Epithelial cell of esophagus (primary cell): ENCODE results near the gene AMOTL2.

Source experiments
- DNase-seq: peaks from one replicate; pipeline ENCODE4 v3.0.0; 2010; ENCODE audit warnings: low read depth
- H3K4me3 ChIP-seq: 2 replicates; pipeline ENCODE4 v1.5.1; 2011; ENCODE audit warnings: mild to moderate bottlenecking, low read length, control low read depth
- TF ChIP-seq, protein P1 (sequence below): IDR thresholded peaks from 2 replicates; pipeline ENCODE4 v1.5.1; 2011; ENCODE audit warnings: low read depth, mild to moderate bottlenecking, low read length, control low read depth, inconsistent platforms; ENCODE audit not compliant: insufficient read depth; ENCODE audit errors: missing control alignments

Gene AMOTL2

DNA sequence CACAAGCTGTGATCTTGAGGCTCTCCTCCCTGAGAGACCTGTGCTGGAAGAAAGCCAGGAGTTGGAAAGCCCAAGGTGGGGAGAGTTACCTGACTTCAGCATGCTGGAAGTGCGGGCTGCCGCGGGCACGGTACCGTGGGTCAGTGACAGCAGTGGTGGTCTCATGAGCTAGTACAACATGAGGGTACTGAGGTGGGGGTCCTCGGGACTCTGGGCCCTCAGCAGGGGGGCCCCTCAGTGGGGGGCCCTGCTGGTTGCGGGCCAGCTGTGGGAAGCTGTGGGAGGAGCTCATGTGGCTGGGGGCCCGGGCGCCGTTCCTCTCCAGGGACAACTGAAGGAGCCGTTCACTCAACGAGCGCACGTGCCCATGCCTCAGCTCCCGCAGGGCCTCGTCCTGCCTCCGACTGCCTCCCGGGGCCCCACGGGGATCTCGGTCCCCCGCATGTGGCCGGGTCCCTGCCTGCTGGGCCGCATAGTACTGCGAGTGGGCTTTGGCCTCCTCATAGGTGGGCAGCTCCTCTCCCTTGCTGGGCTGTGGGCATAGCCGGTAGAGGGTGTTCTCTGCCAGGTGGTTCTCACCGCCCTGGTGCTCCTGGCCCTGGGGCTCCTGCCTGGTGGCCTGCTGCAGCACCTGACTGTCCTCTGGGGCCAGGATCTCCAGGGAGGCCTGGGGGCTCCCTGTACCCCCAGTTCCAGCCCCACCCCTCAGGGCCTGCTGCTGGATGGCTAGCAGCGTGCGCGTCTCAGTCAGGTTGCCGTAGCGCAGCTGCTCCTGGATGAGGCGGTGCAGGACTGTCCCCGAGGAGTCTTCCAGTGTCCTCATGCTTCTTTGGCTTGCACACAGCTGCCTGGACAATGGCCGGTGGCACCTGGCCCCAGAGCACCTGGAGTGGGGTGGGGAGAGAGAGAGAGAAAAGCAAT, 3.4 kb downstream of the AMOTL2 start:
- H3K4me3 ChIP-seq, result no peak overlapping the region
- TF ChIP-seq, protein P1, sequence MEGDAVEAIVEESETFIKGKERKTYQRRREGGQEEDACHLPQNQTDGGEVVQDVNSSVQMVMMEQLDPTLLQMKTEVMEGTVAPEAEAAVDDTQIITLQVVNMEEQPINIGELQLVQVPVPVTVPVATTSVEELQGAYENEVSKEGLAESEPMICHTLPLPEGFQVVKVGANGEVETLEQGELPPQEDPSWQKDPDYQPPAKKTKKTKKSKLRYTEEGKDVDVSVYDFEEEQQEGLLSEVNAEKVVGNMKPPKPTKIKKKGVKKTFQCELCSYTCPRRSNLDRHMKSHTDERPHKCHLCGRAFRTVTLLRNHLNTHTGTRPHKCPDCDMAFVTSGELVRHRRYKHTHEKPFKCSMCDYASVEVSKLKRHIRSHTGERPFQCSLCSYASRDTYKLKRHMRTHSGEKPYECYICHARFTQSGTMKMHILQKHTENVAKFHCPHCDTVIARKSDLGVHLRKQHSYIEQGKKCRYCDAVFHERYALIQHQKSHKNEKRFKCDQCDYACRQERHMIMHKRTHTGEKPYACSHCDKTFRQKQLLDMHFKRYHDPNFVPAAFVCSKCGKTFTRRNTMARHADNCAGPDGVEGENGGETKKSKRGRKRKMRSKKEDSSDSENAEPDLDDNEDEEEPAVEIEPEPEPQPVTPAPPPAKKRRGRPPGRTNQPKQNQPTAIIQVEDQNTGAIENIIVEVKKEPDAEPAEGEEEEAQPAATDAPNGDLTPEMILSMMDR, result no peak
- no peak for DNase-seq

DNA sequence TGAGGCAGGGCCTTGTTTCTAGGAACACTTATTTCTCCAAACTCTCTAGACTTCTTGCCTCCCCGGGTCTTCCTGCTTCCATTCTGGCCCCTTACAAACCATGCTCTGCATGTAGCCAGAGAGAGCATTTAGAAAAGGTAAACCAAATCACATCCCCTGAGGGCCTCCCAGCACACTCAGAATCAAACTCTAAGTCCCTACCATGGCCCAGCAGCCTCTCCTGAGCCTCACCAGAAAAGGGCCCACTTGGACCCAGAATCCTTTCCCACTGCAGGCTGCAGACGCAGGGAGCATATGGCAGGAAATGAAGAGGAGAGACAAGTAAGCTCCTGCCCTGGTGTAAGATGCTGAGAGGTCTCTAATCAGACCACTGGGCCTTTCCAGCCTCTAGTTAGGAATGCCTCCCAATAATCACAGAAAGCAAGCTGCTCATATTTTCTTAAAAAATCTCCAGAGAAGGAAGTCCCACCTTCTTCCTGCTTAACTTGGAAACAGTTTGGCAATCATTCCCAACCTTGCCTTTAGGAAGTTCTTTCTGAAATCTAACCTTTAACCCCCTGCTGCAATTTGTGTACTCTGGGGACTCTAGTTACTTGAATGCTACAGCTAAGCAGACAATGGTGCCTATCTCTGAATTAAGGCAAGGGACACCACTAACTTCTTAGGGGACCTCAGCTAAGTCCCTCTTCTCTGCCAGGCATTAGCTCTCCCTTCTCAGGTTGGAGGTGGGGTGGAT, 4.2 kb downstream of the AMOTL2 start:
- TF ChIP-seq, protein P1, result no peak
- DNase-seq, result no peak
- no peak overlapping the region for H3K4me3 ChIP-seq

DNA sequence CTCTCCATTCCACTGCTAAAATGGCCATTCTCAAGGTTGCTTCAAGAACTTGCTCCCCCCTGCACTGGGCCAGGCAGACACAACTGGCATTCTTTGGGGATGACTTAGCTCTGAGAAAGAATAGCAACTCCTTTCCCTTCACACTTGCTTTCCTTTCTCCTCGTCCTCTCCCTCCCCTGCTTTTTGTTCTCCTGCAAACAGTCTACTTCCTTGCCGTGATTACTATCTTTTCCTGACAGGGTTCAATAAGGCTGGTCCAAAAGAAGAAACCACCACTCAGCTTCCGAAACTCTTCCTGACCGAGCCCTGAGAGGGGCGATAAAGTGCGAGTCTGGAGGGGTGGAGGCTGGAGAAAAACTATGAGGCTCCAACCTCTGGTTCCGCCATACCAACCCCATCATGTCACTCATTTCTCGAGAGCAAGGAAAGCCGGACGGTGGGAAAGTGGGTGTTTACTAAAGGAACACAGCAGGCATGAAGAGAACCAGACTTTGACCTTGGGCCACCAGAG, 5.0 kb downstream of the AMOTL2 start:
- TF ChIP-seq, protein P1, result no peak
- no peak overlapping the region for H3K4me3 ChIP-seq
- DNase-seq, result no peak

DNA sequence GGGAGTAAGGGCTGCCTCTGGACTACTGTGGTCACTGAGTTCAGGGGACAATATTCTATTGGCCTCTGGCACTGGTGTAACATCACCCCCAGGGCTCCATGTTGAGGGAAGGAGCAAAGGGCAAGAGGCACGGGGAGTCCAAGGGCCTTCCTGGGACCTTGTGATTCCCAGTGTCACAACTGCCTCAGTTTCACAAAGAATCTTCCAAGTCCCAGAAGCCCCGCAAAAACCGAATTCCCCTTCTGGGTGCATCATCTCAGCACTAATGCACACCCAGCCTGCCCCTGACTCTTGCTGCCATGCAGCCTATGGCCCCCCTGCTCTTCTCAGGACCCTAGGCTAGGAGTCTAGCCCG, 5.5 kb downstream of the AMOTL2 start:
- no peak for DNase-seq
- H3K4me3 ChIP-seq, result no peak overlapping the region
- TF ChIP-seq, protein P1, result no peak

DNA sequence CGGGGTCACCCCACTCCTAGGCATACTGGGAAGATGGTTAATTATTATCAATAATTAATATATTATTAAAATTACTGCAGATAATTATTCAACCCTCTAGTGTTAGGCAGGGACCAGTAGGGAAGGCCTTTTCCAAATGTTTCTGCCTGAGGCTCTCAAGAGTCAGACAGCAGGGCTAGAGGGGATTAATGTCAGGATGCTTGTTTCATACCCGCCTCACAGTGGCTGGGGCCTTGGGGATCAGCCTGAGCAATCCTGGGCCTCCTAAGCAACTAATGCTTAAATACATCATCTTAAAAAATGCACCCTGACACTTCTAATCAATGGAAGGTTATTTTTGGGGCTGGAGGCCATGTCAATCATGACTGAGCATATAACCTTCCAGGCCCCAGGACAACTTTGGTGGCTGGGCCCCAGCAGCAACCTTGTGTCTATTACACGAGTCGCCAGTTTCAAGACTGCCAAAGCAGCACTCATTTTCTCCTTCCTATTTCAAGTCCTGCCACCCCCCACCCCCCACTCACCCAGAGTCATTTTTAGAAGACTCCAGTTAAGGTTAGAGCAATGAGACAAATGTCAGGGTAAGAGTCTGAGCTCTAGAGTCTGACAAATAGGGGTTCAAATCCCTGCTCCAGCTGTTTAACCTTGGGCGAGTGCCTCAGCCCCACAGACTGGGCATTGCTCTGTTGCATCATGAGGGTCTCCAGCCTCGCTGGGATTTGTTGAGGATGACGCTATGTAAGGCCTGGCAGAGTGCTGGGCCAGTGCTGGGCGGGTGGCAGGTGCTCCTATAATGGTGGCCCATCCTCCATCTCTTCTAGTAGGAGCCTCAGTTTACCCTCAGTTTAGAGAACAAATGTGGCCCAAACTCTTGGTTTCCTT, 6.1 kb downstream of the AMOTL2 start:
- TF ChIP-seq, protein P1, result no peak
- DNase-seq, result no peak
- H3K4me3 ChIP-seq, result no peak overlapping the region
